GM12878 (cell line): ENCODE data around the gene CENPP. TPM values are rescaled to one million over a fixed set of nuclear protein-coding genes. Genes with fewer than 3 reads are reported as not detected.

ENCODE experiments used
- ATAC-seq: fragments of 200-7000 bp; cut with Tn5 transposase; 3 replicates; pipeline ENCODE4 v1.9.1; 2020; ENCODE audit warnings: mild to moderate bottlenecking, moderate library complexity
- BruUV-seq: library from RNA; stranded (reverse); fragments of 400-500 nt; replicated peaks from 2 replicates; lab custom pipeline; 2021; lab: Mats Ljungman, UMichigan
- CTCF ChIA-PET: fragments of 300-600 bp; sonication (Branson Sonifier 250); formaldehyde crosslinking; extraction: SDS; loops from one replicate; lab custom pipeline; 2021; ENCODE audit warnings: inconsistent platforms; lab: Yijun Ruan, JAX
- POLR2A ChIA-PET: fragments of 350-600 bp; formaldehyde crosslinking; extraction: SDS; loops from one replicate; lab custom pipeline; 2021; ENCODE audit warnings: inconsistent platforms; lab: Charles Lee
- RAD21 ChIA-PET: fragments of 300-600 bp; sonication (Branson Sonifier 250); formaldehyde crosslinking; loops from one replicate; lab custom pipeline; 2023; ENCODE audit warnings: antibody characterized with exemption; ENCODE audit not compliant: unreplicated experiment; lab: Charles Lee
- SMC1A ChIA-PET: fragments of 300-600 bp; sonication (Branson Sonifier 250); formaldehyde crosslinking; loops from one replicate; lab custom pipeline; 2023; ENCODE audit not compliant: unreplicated experiment, uncharacterized antibody; lab: Charles Lee
- DNase-seq: peaks from one replicate; pipeline ENCODE4 v3.0.0-alpha.2; 2011; ENCODE audit warnings: low read depth, low spot score
- FAIRE-seq: peaks from 3 replicates; lab custom pipeline; 2011; peaks lifted over from hg19 to GRCh38; lab: Jason Lieb, UNC
- H2AFZ ChIP-seq: 2 replicates; pipeline ENCODE4 v1.6.0; 2011; ENCODE audit warnings: low read depth, low read length, control low read depth; ENCODE audit not compliant: control insufficient read depth
- H3K27ac ChIP-seq: 2 replicates; pipeline ENCODE4 v1.5.1; 2011; ENCODE audit warnings: control low read depth; ENCODE audit not compliant: control insufficient read depth, insufficient read depth
- H3K27me3 ChIP-seq, 2 experiments: replicated peaks in 1 of 2; 2 replicates each; pipeline versions ENCODE4 v1.6.0 to v1.6.1; 2011; ENCODE audit warnings: low read length in 1 of 2; ENCODE audit not compliant: control insufficient read depth in 2 of 2, insufficient read depth in 2 of 2
- H3K36me3 ChIP-seq, 2 experiments: 2 replicates each; pipeline ENCODE4 v1.5.1; 2011; ENCODE audit warnings: low read length in 1 of 2; ENCODE audit not compliant: control insufficient read depth in 2 of 2, insufficient read depth in 2 of 2
- H3K4me1 ChIP-seq: 2 replicates; pipeline ENCODE4 v1.6.1; 2011; ENCODE audit warnings: mild to moderate bottlenecking, low read length, moderate library complexity, mixed read lengths; ENCODE audit not compliant: control insufficient read depth, insufficient read depth
- H3K4me2 ChIP-seq: 2 replicates; pipeline ENCODE4 v1.6.0; 2011; ENCODE audit warnings: control low read depth; ENCODE audit not compliant: control insufficient read depth, insufficient read depth
- H3K4me3 ChIP-seq: fragments of 200-600 bp; sonication (generic); 2 replicates; pipeline ENCODE4 v1.5.1; 2016
- H3K79me2 ChIP-seq: 2 replicates; pipeline ENCODE4 v1.6.0; 2011; ENCODE audit warnings: low read length; ENCODE audit not compliant: control insufficient read depth, insufficient read depth
- H3K9ac ChIP-seq: 2 replicates; pipeline ENCODE4 v1.8.0; 2011; ENCODE audit warnings: low read length, control low read depth, mixed read lengths; ENCODE audit not compliant: control insufficient read depth, insufficient read depth
- H3K9me3 ChIP-seq: replicated peaks from 3 replicates; pipeline ENCODE4 v1.5.1; 2011; ENCODE audit warnings: mild to moderate bottlenecking, low read length; ENCODE audit not compliant: control insufficient read depth, insufficient read depth
- H4K20me1 ChIP-seq: 2 replicates; pipeline ENCODE4 v1.6.0; 2011; ENCODE audit not compliant: control insufficient read depth, insufficient read depth
- ATF7 ChIP-seq: fragments of 450-650 bp; IDR thresholded peaks from 2 replicates; pipeline ENCODE4 v1.6.1; 2016; ENCODE audit warnings: low read depth, mild to moderate bottlenecking
- CBFB ChIP-seq: IDR thresholded peaks from 2 replicates; pipeline ENCODE4 v1.6.1; 2016; ENCODE audit warnings: antibody characterized with exemption, low read depth
- EGR1 ChIP-seq, 2 experiments: IDR thresholded peaks; 1 replicate in 1 of 2; 2 replicates in 1 of 2; pipeline ENCODE4 v1.6.1; 2011 to 2012; ENCODE audit warnings: low read depth in 2 of 2, low read length in 2 of 2, borderline replicate concordance in 1 of 2, mild to moderate bottlenecking in 1 of 2, moderate library complexity in 1 of 2
- EZH2 ChIP-seq: IDR thresholded peaks from 2 replicates; pipeline ENCODE4 v1.6.1; 2012; ENCODE audit warnings: low read depth, mild to moderate bottlenecking, control low read depth, inconsistent platforms, low read length, borderline replicate concordance; ENCODE audit not compliant: control insufficient read depth
- GATAD2B ChIP-seq: fragments of 450-650 bp; conservative IDR thresholded peaks from 2 replicates; pipeline ENCODE4 v1.6.1; 2017; ENCODE audit warnings: low read depth, mild to moderate bottlenecking, moderate library complexity
- HDGF ChIP-seq: fragments of 450-650 bp; IDR thresholded peaks from 2 replicates; pipeline ENCODE4 v1.6.1; 2016; ENCODE audit warnings: antibody characterized with exemption
- MTA3 ChIP-seq: IDR thresholded peaks from 2 replicates; pipeline ENCODE4 v1.6.1; 2012; ENCODE audit warnings: low read length, inconsistent platforms, borderline replicate concordance
- MYC ChIP-seq: IDR thresholded peaks from 2 replicates; pipeline ENCODE4 v1.6.1; 2011; ENCODE audit warnings: mild to moderate bottlenecking, low read length, moderate library complexity, inconsistent platforms; ENCODE audit not compliant: insufficient read depth, insufficient replicate concordance, insufficient read length, severe bottlenecking
- NFYA ChIP-seq: IDR thresholded peaks from 2 replicates; pipeline ENCODE4 v1.6.1; 2011; ENCODE audit warnings: low read depth, mild to moderate bottlenecking, low read length, improper control_type of control experiment, borderline replicate concordance
- RUNX3 ChIP-seq: IDR thresholded peaks from 2 replicates; pipeline ENCODE4 v1.6.1; 2012; ENCODE audit warnings: low read length, inconsistent platforms
- WGBS: methylation state at CpG from one replicate; pipeline ENCODE4 v1.1.6; 2016; ENCODE audit warnings: low lambda C conversion rate; ENCODE audit not compliant: insufficient replicate concordance, insufficient coverage; ENCODE audit errors: missing lambda C conversion rate; 5-methylcytosine and 5-hydroxymethylcytosine counted together
- in situ Hi-C: fragments of 300-500 bp; cut with MboI; formaldehyde crosslinking; loops from 9 replicates; pipeline ENCODE4 v1.14.3; 2018; ENCODE audit warnings: mixed read lengths
- intact Hi-C: fragments of 100-400 bp; cut with micrococcal nuclease; formaldehyde crosslinking; loops from one replicate; pipeline ENCODE4 v1.14.2; 2022; ENCODE audit not compliant: unreplicated experiment
- polyA plus RNA-seq, 11 experiments: library from polyadenylated mRNA; depleted of rRNA in 4 of 11; unstranded in 6 of 11; stranded (reverse) in 5 of 11; fragments of >200 nt; fragmentation: Nextera tagmentation in 4 of 11; fragmentation: Illumina TruSeq in 1 of 11; extraction: Ambion mirVana in 4 of 11; extraction: Trizol in 1 of 11; gene quantifications; 1 replicate in 1 of 11; 2 replicates in 10 of 11; pipeline versions ENCODE4 v1.2.1 to v1.2.3, GENCODE V29; 2011 to 2016; ENCODE audit warnings: inconsistent platforms in 2 of 11, missing spikeins in 2 of 11, low read depth in 1 of 11
- total RNA-seq, 4 experiments: library from RNA; depleted of rRNA in 3 of 4; stranded (reverse); fragments of >200 nt in 3 of 4; fragmentation: Illumina TruSeq in 1 of 4; extraction: Trizol in 1 of 4; gene quantifications; 2 replicates each; pipeline versions ENCODE4 v1.2.1 to v1.2.3, GENCODE V29; 2013 to 2021

CENPP gene
- total and polyA plus RNA-seq, 10 of the 15 experiments (the other 5 are each of a cell fraction or from before 2014, with no cell fraction given): 9.4 to 31.4 (median 19.8) TPM

- DNase-seq: no peak
- ChIA-PET SMC1A (no interaction called here), POLR2A (no interaction called here), RAD21 (no interaction called here), CTCF (interaction anchor here (0.8 to 0.9 kb wide), 2 partner anchors 122 to 190 kb away, joined by 3 to 4 read pairs; no protein-coding TSS in a partner anchor)
- H3K27me3 ChIP-seq: no peaks in the 10 kb centered on the region
- H3K4me1 ChIP-seq: peaks cover 3% of the 10 kb centered on the region; the same call in 1 of the 2 replicates
- intact Hi-C loops (no loop called here), in situ Hi-C loops (no loop called here)
- H3K4me3 ChIP-seq: no peak overlapping the region
- H3K27ac ChIP-seq: no peak overlapping the region
- H3K79me2 ChIP-seq: no peaks in the 10 kb centered on the region
- no TSS peak for BruUV-seq
- H3K36me3 ChIP-seq: no peaks in the 10 kb centered on the region
- no peak overlapping the region for H2AFZ ChIP-seq
- FAIRE-seq: no peak
- no peak for ATAC-seq
- no peak overlapping the region for H3K4me2 ChIP-seq
- no peak overlapping the region for H3K9ac ChIP-seq
- no peaks in the 10 kb centered on the region for H3K9me3 ChIP-seq
- TF ChIP-seq HDGF: no peak
- TF ChIP-seq MTA3: no peak
- TF ChIP-seq CBFB: no peak
- no peak for TF ChIP-seq ATF7
- TF ChIP-seq EZH2: no peak
- no peak for TF ChIP-seq NFYA
- no peak for TF ChIP-seq RUNX3
- TF ChIP-seq EGR1 (IDR thresholded peaks at IDR 0.05; ENCODE audit: borderline replicate concordance in 1 of 2, low read depth in 2 of 2, low read length in 2 of 2): no peak
- TF ChIP-seq MYC: no peak
- no peak for TF ChIP-seq GATAD2B
- 84% methylated on average over 3 of the region's 3 CpGs for WGBS
- H4K20me1 ChIP-seq: no peaks in the 10 kb centered on the region
Observed at GRCh38 chr9:92513349-92513748, 187.6 kb downstream of the CENPP start.
